B cell (primary cell): ENCODE measurements around the gene GNPAT. TPM values are rescaled to one million over a fixed set of nuclear protein-coding genes. Genes with fewer than 3 reads are reported as not detected.

ENCODE experiments used
- ATAC-seq: fragments of 200-7000 bp; cut with Tn5 transposase; one replicate; pipeline ENCODE4 v1.10.0; 2021; ENCODE audit warnings: low read depth, mild to moderate bottlenecking, moderate number of reproducible peaks, moderate library complexity
- CTCF ChIA-PET: fragments of 350-600 bp; sonication (Branson Sonifier 250); formaldehyde crosslinking; loops from one replicate; lab custom pipeline; 2021; ENCODE audit warnings: antibody characterized with exemption, inconsistent platforms; lab: Charles Lee
- POLR2A ChIA-PET: fragments of 350-600 bp; sonication (Branson Sonifier 250); formaldehyde crosslinking; loops from one replicate; lab custom pipeline; 2021; ENCODE audit warnings: antibody characterized with exemption; lab: Charles Lee
- DNase-seq: peaks from one replicate; pipeline ENCODE4 v3.0.0; 2013
- H2AFZ ChIP-seq: 2 replicates; pipeline ENCODE4 v1.6.1; 2012; ENCODE audit warnings: mild to moderate bottlenecking, low read depth, low read length; ENCODE audit not compliant: insufficient read depth, poor library complexity, severe bottlenecking
- H3K27ac ChIP-seq, 2 donors: 1 replicate in 1 of 2; 2 replicates in 1 of 2; pipeline ENCODE4 v1.5.1; 2012 to 2013; ENCODE audit warnings: low read length in 2 of 2, mild to moderate bottlenecking in 2 of 2, moderate library complexity in 1 of 2
- H3K27me3 ChIP-seq, 4 experiments: fragments of 200-600 bp in 1 of 4; sonication (generic) in 1 of 4; replicated peaks in 1 of 4; 1 replicate in 2 of 4; 2 replicates in 2 of 4; pipeline versions ENCODE4 v1.6.1 to v1.7.0; 2013 to 2016; ENCODE audit warnings: low read length in 3 of 4, mild to moderate bottlenecking in 2 of 4, mixed read lengths in 1 of 4, moderate library complexity in 1 of 4; ENCODE audit not compliant: insufficient read depth in 4 of 4, control insufficient read depth in 3 of 4; ENCODE audit errors: control extremely low read depth in 1 of 4
- H3K36me3 ChIP-seq, 2 experiments: replicated peaks in 1 of 2; 1 replicate in 1 of 2; 2 replicates in 1 of 2; pipeline versions ENCODE4 v1.6.1 to v1.7.1; 2013; ENCODE audit warnings: low read length in 1 of 2; ENCODE audit not compliant: insufficient read depth in 2 of 2, control insufficient read depth in 1 of 2; ENCODE audit errors: control extremely low read depth in 1 of 2, extremely low read depth in 1 of 2
- H3K4me1 ChIP-seq, 2 donors: fragments of 200-600 bp in 1 of 2; sonication (generic) in 1 of 2; 1 replicate in 1 of 2; 2 replicates in 1 of 2; pipeline versions ENCODE4 v1.5.1 to v1.6.1; 2013 to 2017; ENCODE audit warnings: low read length in 2 of 2; ENCODE audit not compliant: control insufficient read depth in 2 of 2, insufficient read depth in 2 of 2
- H3K4me2 ChIP-seq: replicated peaks from 2 replicates; pipeline ENCODE3; 2012; ENCODE audit warnings: mild to moderate bottlenecking, low read depth, low read length; ENCODE audit not compliant: poor library complexity, severe bottlenecking
- H3K4me3 ChIP-seq, 5 experiments: fragments of 200-600 bp in 1 of 5; sonication (generic) in 1 of 5; 1 replicate in 3 of 5; 2 replicates in 2 of 5; pipeline versions ENCODE4 v1.5.1 to v1.7.0; 2011 to 2016; ENCODE audit warnings: low read length in 4 of 5, mild to moderate bottlenecking in 4 of 5, low read depth in 2 of 5, control low read depth in 1 of 5, moderate library complexity in 1 of 5; ENCODE audit not compliant: insufficient read depth in 1 of 5; ENCODE audit errors: control extremely low read depth in 1 of 5, extremely low read depth in 1 of 5
- H3K79me2 ChIP-seq: fragments of 200-600 bp; sonication (generic); one replicate; pipeline ENCODE4 v1.6.0; 2016; ENCODE audit warnings: low read length; ENCODE audit not compliant: control insufficient read depth, insufficient read depth
- H3K9ac ChIP-seq: fragments of 200-600 bp; sonication (generic); 2 replicates; pipeline ENCODE4 v1.6.1; 2017; ENCODE audit warnings: mild to moderate bottlenecking, low read length, moderate library complexity
- H3K9me3 ChIP-seq, 3 donors: one replicate each; pipeline versions ENCODE4 v1.6.1 to v1.7.1; 2013; ENCODE audit warnings: low read length in 2 of 3; ENCODE audit not compliant: control insufficient read depth in 2 of 3, insufficient read depth in 1 of 3; ENCODE audit errors: control extremely low read depth in 1 of 3
- H4K20me1 ChIP-seq: 2 replicates; pipeline ENCODE4 v1.6.0; 2012; ENCODE audit warnings: mild to moderate bottlenecking, low read length; ENCODE audit not compliant: insufficient read depth, control insufficient read depth, poor library complexity, severe bottlenecking
- H3K27ac Mint-ChIP-seq: one replicate; pipeline ENCODE4 v1.8.0; 2021; ENCODE audit warnings: mixed read lengths
- H3K27me3 Mint-ChIP-seq: one replicate; pipeline ENCODE4 v1.8.0; 2021; ENCODE audit warnings: mixed read lengths
- H3K4me1 Mint-ChIP-seq: one replicate; pipeline ENCODE4 v1.8.0; 2021; ENCODE audit warnings: mixed read lengths
- H3K4me3 Mint-ChIP-seq: one replicate; pipeline ENCODE4 v1.8.0; 2021; ENCODE audit warnings: mixed read lengths
- H3K9me3 Mint-ChIP-seq: one replicate; pipeline ENCODE4 v1.8.0; 2022; ENCODE audit warnings: mixed read lengths; ENCODE audit not compliant: insufficient read depth
- EZH2 ChIP-seq: IDR thresholded peaks from 2 replicates; pipeline ENCODE4 v1.6.1; 2012; ENCODE audit warnings: borderline replicate concordance, low read depth, mild to moderate bottlenecking, moderate library complexity, low read length; ENCODE audit not compliant: insufficient read depth, poor library complexity, severe bottlenecking
- WGBS: methylation state at CpG from one replicate; pipeline ENCODE4 v1.1.5; 2013; ENCODE audit warnings: missing lambda C conversion rate; ENCODE audit not compliant: insufficient coverage; 5-methylcytosine and 5-hydroxymethylcytosine counted together
- intact Hi-C: fragments of 100-400 bp; cut with micrococcal nuclease; formaldehyde crosslinking; loops from one replicate; pipeline ENCODE4 v1.10.0; 2022
- polyA plus RNA-seq: library from polyadenylated mRNA; depleted of rRNA; stranded (reverse); fragments of >200 nt; gene quantifications from 2 replicates; pipeline ENCODE4 v1.2.3, GENCODE V29; 2012
- small RNA-seq: library from RNA; depleted of rRNA; stranded (forward); fragments of <200 nt; gene quantifications from one replicate; pipeline ENCODE3, GENCODE V24; 2012; ENCODE audit warnings: low replicate concordance, low read depth; ENCODE audit not compliant: insufficient read length
- total RNA-seq, 2 donors: library from RNA; stranded (reverse); fragments of 120-200 nt in 1 of 2; gene quantifications; 1 replicate in 1 of 2; 2 replicates in 1 of 2; pipeline versions ENCODE4 v1.2.3 to v1.2.4, GENCODE V29; 2013 to 2022
- TF ChIP-seq, protein P1 (sequence below): fragments of 200-600 bp; IDR thresholded peaks from one replicate; pipeline ENCODE4 v1.8.0; 2022; ENCODE audit warnings: antibody characterized with exemption, mild to moderate bottlenecking

GNPAT gene
- total and polyA plus RNA-seq, 2 donors (not counting 1 experiment from before 2014, with no cell fraction given), result 19.5 to 49.0 TPM

DNA sequence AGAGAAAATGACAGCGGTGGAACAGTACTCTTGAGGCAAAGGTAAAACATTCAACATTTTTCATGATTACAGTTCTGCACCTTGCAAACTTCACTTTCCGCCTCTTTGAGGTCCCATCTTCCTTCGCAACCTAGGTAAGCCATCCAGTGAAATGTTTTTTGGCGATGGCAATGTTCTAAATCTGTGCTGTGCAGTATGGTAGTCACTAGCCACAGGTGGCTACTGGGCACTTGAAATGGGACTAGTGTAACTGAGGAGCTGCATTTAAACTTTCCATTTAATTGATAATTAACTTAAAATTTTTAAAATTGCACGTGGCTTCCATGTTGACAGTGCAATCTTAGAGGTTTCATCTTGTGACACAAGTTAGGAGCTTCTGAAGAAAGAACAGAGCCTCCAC is 83.6 kb downstream of the GNPAT start:
- H3K4me3 ChIP-seq, result no peak overlapping the region
- H3K36me3 ChIP-seq, result no peaks in the 10 kb centered on the region
- no peak for TF ChIP-seq EZH2
- TF ChIP-seq, protein P1, sequence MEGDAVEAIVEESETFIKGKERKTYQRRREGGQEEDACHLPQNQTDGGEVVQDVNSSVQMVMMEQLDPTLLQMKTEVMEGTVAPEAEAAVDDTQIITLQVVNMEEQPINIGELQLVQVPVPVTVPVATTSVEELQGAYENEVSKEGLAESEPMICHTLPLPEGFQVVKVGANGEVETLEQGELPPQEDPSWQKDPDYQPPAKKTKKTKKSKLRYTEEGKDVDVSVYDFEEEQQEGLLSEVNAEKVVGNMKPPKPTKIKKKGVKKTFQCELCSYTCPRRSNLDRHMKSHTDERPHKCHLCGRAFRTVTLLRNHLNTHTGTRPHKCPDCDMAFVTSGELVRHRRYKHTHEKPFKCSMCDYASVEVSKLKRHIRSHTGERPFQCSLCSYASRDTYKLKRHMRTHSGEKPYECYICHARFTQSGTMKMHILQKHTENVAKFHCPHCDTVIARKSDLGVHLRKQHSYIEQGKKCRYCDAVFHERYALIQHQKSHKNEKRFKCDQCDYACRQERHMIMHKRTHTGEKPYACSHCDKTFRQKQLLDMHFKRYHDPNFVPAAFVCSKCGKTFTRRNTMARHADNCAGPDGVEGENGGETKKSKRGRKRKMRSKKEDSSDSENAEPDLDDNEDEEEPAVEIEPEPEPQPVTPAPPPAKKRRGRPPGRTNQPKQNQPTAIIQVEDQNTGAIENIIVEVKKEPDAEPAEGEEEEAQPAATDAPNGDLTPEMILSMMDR, result no peak
- no peak for ATAC-seq
- 50% methylated on average over 1 of the region's 5 CpGs for WGBS
- no peak overlapping the region for H3K4me2 ChIP-seq
- Mint-ChIP-seq H3K27ac (no peak overlapping the region), H3K9me3 (no peaks in the 10 kb centered on the region), H3K27me3 (no peaks in the 10 kb centered on the region), H3K4me3 (no peak overlapping the region), H3K4me1 (peaks cover 7% of the 10 kb centered on the region)
- H3K79me2 ChIP-seq, result no peaks in the 10 kb centered on the region
- intact Hi-C loops, result no loop called here
- CTCF ChIA-PET, result no interaction called here
- H3K27ac ChIP-seq, result no peak overlapping the region
- DNase-seq, result no peak
- H3K27me3 ChIP-seq, result no peaks in the 10 kb centered on the region
- POLR2A ChIA-PET, result no interaction called here
- no peak overlapping the region for H2AFZ ChIP-seq
- H3K9me3 ChIP-seq, result no peaks in the 10 kb centered on the region
- H4K20me1 ChIP-seq, result no peaks in the 10 kb centered on the region
- no peak overlapping the region for H3K9ac ChIP-seq
- H3K4me1 ChIP-seq, result no peaks in the 10 kb centered on the region

DNA sequence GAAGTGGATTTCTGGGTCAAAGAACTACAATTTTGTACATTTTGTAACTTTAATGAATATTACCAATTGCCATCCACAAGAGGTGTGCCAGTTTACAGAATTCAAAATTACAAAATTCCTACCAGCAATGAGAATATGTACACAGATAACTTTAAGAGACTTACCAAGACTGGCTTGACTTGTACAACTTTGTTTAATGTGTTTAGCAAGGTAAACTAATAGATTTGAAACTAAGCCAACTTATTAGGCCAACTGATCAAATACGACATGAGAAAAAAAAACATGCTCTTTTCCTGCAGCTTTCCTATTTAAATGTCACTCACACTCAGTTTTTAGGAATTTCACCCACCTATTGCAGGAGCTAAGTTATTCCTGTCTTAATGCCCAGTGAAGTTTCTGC is 85.2 kb downstream of the GNPAT start:
- 100% methylated on average over 1 of the region's 1 CpG for WGBS
- H3K36me3 ChIP-seq, result peaks cover 0 to under 1% of the 10 kb centered on the region in 2 experiments
- DNase-seq, result no peak
- no peak overlapping the region for H3K9ac ChIP-seq
- H3K4me1 ChIP-seq, result no peaks in the 10 kb centered on the region
- H3K27ac Mint-ChIP-seq, result no peak overlapping the region
- H3K9me3 Mint-ChIP-seq, result no peaks in the 10 kb centered on the region
- H3K79me2 ChIP-seq, result peaks cover 5% of the 10 kb centered on the region
- H3K27me3 ChIP-seq, result no peaks in the 10 kb centered on the region
- POLR2A ChIA-PET, result no interaction called here
- no peak for TF ChIP-seq EZH2
- TF ChIP-seq, protein P1, result no peak
- no peaks in the 10 kb centered on the region for H3K27me3 Mint-ChIP-seq
- peaks cover 10% of the 10 kb centered on the region for H4K20me1 ChIP-seq
- no peak overlapping the region for H2AFZ ChIP-seq
- CTCF ChIA-PET, result interaction anchor here (0.6 kb wide), 1 partner anchor 119 kb away, joined by 3 read pairs; no protein-coding TSS in a partner anchor
- no peak for ATAC-seq
- H3K4me3 Mint-ChIP-seq, result no peak overlapping the region
- H3K4me1 Mint-ChIP-seq, result peaks cover 11% of the 10 kb centered on the region
- H3K9me3 ChIP-seq, result no peaks in the 10 kb centered on the region
- no peak overlapping the region for H3K27ac ChIP-seq
- H3K4me2 ChIP-seq, result no peak overlapping the region
- intact Hi-C loops, result no loop called here
- H3K4me3 ChIP-seq, result no peak overlapping the region

Small RNA genes lying within 50 kb of the gene (small RNA-seq; reads per million reads assigned to genes)
- gene RNA5SP80, result not detected

Other genes with a start within 250 kb of the GNPAT start
- 5.6 and 6.1 TPM in 2 replicates for gene FAM89A, start 201.0 kb upstream of the GNPAT start, total RNA-seq
- 1.5 and 3.2 TPM in 2 replicates for gene FAM89A, start 201.0 kb upstream of the GNPAT start, polyA plus RNA-seq
- 0.05 TPM in 1 of 2 replicates, not detected in the other for gene TRIM67, start 79.2 kb upstream of the GNPAT start, total RNA-seq
- 0.01 TPM in 1 of 2 replicates, not detected in the other for gene TRIM67, start 79.2 kb upstream of the GNPAT start, polyA plus RNA-seq
- 32.5 and 32.6 TPM in 2 replicates for gene EXOC8, start 96.6 kb downstream of the GNPAT start, total RNA-seq
- 10.0 and 11.8 TPM in 2 replicates for gene EXOC8, start 96.6 kb downstream of the GNPAT start, polyA plus RNA-seq
- 13.4 and 15.9 TPM in 2 replicates for gene SPRTN, start 97.1 kb downstream of the GNPAT start, total RNA-seq
- 3.5 and 12.3 TPM in 2 replicates for gene SPRTN, start 97.1 kb downstream of the GNPAT start, polyA plus RNA-seq
- gene EGLN1, start 181.1 kb downstream of the GNPAT start, total RNA-seq, result 18.5 and 20.4 TPM in 2 replicates
- gene EGLN1, start 181.1 kb downstream of the GNPAT start, polyA plus RNA-seq, result 7.5 and 9.2 TPM in 2 replicates